ENCODE measurements around the gene RCAN3.
"Not testable (repeated sequence)": the region's sequence is repeated elsewhere in the genome, so short reads cannot be mapped to it uniquely, and the experiment has no call there.

- not testable (repeated sequence) for TF ChIP-seq CTCF (IDR thresholded peaks at IDR 0.05; ENCODE audit: low read length); EZH2 (optimal IDR thresholded peaks at IDR 0.05; ENCODE audit: low read depth, low read length); EZH2phosphoT487 (IDR thresholded peaks at IDR 0.05; ENCODE audit: low read length)
These were observed 40.5 kb upstream of the RCAN3 start for GRCh38 chr1:24462128-24462527.

All from MM.1S (cell line).